NCI-H1436 treated with DMSO at 0.1 percent for 48 hours (cell line): Measurements from ENCODE around the gene KRTAP1-4.
"Not testable (repeated sequence)": the region's sequence is repeated elsewhere in the genome, so short reads cannot be mapped to it uniquely, and the experiment has no call there.

ENCODE experiments used
- DNase-seq: peaks from one replicate; lab custom pipeline; 2025; lab: John Stamatoyannopoulos, UW

Gene KRTAP1-4, protein sequence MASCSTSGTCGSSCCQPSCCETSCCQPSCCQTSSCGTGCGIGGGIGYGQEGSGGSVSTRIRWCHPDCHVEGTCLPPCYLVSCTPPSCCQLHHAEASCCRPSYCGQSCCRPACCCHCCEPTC

GRCh38 chr17:41029633-41030245 is at the start of gene KRTAP1-4:
TSS of gene KRTAP1-4 (minus strand) at chr17:41030195. CDS start at chr17:41030078, 117 bp downstream.
- no peak for DNase-seq

- DNase-seq = no peak
These were observed 46.8 kb upstream of the KRTAP1-4 start for GRCh38 chr17:41076788-41077187.

DNA sequence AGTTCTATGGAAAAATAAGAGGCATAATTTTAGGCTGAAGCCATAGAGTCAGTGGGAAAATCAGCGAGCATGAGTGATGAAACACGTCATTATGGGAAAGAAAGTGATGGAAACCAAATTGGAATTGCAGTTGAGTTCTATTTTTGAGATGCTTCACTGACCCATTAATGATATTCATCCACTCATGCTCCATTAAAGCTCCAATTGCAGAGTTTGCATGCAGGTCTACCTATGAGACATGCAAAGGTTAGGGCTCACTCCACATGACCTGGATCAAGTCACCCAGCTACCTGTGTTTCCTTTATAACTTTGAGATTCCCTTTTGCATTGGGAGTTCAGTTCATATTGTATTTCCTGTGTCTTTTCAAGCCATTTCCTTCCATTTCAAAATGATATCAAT is 43.7 kb upstream of the KRTAP1-4 start:
- DNase-seq = no peak

DNA sequence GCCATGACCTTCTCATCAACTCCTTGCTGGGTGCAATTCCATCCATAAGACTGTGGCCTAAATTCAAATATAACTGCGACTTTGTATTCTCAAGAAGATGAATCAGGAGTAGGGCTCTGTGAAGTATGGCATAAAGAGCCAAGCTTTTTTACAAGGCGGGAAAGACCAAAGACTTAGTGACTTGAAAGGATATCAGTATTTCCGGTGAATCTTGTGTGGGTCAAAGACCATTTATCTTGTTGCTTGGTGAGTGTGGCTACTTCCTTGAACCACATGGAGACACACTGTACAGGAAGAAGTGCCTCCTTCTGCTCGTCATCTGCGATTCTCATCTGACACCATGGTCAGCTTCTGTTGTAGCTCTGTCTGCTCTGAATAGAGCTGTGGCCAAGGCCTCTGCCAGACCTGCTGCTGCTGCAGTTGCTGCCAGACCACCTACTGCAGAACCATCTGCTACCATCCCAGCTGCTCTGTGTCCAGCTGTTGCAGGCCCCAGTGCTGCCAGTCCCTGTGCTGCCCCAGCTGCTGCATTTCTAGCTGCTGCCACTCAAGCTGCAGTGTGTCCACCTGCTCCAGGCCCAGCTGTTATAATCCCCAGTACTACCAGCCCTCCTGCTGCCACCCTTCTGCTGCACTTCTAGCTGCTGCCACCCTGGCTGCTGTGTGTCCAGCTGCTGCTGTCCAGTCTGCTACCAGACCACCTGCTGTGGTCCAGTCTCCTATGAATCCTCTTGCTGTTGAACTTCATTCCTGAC is 41.8 kb upstream of the KRTAP1-4 start:
- DNase-seq = no peak

DNA sequence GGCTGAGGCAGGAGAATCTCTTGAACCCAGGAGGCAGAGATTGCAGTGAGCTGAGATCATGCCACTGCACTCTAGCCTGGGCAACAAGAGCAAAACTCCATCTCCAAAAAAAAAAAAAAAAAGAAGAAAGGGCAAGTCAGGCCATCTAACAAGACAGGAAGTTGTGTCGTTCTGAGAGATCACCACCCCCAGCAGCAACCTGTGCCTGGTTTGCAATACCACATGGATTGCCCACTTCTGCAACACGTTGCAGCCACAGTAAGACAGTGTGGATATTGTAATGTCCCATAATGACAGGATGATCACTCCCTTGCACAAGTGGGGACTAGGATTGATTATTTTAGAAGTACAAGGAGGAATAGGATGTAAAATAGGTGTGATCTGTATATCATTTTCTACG is 39.0 kb upstream of the KRTAP1-4 start:
- DNase-seq = no peak

DNA sequence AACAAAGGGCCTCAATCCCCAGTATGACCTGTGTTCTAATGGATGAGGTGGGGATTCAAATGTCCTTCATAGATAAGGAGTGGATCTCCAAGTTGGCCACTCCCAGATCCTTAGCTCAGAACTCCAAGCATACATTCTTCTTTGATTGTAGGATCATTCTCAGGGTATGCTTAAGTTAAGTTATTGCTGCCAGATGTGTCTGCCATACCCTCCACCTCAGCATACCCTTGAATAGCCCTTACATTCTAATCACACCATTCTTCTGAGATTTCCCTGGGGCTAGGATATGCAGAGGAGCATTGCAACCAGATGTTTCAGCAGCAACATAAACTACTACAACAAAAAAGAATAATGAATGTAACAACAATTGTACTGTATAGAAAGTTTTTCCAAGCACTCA is 37.3 kb upstream of the KRTAP1-4 start:
- no peak for DNase-seq

- DNase-seq = no peak
These were observed 36.0 kb upstream of the KRTAP1-4 start, which contains the start of gene KRTAP2-4 for GRCh38 chr17:41065829-41066624. TSS of gene KRTAP2-4 (minus strand) at chr17:41065879. CDS start at chr17:41065845, 34 bp downstream.

DNA sequence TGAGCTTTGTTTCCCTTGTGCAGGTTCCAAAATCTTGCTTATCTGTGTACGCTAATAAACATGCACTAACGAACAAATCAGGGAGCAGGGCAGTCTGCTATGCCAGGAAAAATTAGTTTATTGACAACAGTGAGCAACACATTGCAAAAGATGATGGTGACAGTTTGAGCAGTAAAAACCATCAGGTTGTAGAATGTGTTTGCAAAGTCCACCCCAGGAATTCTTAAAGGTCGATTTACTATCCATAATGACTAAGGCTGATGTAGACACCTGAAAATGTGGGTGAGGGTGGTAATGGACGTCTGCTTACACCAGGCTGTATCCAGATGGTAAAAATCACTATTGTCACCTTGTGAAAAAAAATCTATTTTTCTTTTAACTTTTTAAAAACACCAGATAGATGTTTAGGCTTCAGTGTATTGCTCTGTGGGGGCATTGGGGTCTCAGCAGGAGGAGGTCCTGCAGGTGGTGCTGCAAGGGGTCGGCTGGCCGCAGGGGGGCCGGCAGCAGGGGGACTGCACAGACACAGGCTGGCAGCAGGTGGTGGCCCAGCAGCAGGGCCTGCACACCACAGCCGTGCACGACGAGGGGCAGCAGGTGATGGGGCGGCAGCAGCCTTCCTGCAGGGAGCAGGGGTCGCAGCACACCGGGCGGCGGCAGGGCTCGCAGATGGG is 35.2 kb upstream of the KRTAP1-4 start:
- not testable (repeated sequence) for DNase-seq

- no peak for DNase-seq
These were observed 34.3 kb upstream of the KRTAP1-4 start for GRCh38 chr17:41064301-41064700.

GRCh38 chr17:41063449-41063848 is 33.5 kb upstream of the KRTAP1-4 start:
- DNase-seq = no peak

DNA sequence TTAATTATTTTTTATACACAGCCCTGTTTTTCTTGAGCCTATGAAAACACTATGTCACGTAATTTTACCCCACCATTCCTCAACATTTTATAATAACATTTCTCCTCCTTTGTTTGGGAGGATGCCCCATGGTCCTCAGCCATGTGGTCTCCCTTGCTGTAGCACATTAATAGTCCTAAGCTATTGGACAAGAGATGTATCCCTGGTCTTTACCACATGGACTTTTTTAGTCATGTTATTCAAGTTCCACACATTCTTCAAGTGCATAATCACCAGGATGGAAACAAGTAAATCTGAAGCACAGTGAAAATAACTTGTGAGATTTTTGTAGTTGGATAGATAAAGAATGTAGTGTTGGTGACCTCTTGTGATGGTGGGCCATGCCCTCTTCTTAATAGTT is 32.0 kb upstream of the KRTAP1-4 start:
- no peak for DNase-seq

- DNase-seq = no peak
These were observed 30.1 kb upstream of the KRTAP1-4 start, which contains the start of gene KRTAP2-3 for GRCh38 chr17:41060052-41060604. TSS of gene KRTAP2-3 (minus strand) at chr17:41060114. CDS start at chr17:41060050, 64 bp downstream.

DNA sequence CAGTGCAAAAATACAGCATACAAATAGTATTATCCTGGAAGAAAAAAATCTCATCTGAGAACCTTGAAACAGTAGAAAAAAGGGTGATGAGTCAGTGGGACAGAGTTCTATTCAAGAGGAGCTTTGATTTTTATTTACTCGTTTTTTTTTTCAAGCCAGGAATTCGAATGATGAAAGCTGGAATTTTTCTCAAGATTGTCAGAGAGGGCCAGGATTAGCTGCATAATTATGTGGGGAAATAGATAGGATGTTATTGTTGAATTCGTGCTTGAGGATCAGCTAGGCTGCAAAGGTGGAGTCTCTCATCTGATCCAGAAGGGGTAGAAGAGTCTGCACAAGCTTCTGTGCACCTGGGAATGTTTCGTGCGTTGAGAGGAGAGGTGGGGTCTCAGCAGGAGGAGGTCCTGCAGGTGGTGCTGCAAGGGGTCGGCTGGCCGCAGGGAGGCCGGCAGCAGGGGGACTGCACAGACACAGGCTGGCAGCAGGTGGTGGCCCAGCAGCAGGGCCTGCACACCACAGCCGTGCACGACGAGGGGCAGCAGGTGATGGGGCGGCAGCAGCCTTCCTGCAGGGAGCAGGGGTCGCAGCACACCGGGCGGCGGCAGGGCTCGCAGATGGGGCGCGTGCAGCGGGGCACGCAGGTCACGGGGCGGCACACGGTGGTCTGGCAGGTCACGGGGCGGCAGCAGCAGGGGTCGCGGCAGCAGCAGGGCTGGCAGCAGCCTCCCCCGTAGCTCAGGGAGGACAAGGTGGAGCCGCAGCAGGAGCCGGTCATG is 29.5 kb upstream of the KRTAP1-4 start:
- DNase-seq = not testable (repeated sequence)

GRCh38 chr17:41058741-41059140 is 28.7 kb upstream of the KRTAP1-4 start:
- DNase-seq = no peak

- DNase-seq = no peak
These were observed 27.6 kb upstream of the KRTAP1-4 start for GRCh38 chr17:41057547-41057946.

DNA sequence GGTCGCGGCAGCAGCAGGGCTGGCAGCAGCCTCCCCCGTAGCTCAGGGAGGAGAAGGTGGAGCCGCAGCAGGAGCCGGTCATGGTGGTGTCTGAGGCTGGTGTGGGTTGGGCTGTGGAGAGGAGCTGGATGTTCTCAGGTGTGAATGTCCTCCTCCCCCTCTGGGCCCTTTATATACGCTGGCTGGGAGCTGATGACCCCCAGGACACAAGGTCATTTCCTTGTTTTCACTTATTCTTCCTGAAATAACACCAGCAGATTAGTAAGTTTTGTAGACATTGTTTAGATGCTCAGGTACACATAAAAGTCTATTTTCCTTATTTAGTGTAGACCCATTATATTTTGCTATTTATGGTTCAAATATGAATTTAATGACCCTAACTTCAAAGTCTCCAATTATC is 25.1 kb upstream of the KRTAP1-4 start, which contains the start of gene KRTAP2-2:
TSS of gene KRTAP2-2 (minus strand) at position 101 of the 400 bp plus-strand sequence. CDS start at position 82, 19 bp downstream.
- DNase-seq = not testable (repeated sequence)

DNA sequence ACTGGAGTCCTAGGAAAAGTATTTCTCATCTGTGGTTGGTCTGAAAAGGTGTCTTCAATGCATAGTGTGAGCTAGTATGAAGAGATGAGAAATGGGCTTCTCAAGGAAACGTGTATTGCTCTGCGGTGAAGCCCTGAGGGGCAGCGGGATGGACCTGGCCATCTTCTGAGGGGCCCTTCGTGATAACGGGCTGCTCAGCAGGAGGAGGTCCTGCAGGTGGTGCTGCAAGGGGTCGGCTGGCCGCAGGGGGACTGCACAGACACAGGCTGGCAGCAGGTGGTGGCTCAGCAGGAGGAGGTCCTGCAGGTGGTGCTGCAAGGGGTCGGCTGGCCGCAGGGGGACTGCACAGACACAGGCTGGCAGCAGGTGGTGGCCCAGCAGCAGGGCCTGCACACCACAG is 24.6 kb upstream of the KRTAP1-4 start:
- not testable (repeated sequence) for DNase-seq

DNA sequence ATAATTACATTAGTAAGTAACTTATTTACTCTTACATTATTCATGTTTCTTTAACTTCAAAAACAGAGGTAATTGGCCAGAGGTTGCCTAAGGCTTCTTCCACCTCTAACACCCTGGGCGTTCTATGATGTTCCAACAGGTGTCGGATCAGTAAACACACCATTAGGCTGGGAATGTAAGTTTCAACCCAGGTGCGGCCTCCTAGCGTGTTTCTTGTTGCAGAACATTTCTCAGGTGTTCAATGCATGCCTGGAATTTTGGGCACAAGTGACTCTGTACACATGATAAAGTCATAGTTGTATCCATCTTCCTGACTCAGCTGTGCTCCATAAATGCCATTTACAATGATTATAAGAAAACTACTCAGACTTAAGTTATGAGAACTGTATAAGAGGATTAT is 24.0 kb upstream of the KRTAP1-4 start:
- DNase-seq = no peak

DNA sequence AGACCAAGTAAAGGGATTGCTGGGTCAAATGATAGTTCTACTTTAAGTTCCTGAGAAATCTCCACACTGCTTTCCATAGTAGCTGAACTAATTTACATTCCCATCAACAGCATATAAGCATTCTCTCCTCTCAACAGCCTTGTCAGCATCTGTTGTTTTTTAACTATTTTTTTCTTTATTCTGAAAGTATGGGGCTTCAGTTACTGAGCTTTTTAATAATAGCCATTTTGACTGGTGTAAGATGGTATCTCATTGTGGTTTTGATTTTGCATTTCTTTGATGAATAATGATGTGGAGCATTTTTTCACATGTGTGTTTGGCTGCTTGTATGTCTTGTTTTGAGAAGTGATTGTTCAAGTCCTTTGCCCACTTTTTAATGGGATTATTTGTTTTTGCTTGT is 22.6 kb upstream of the KRTAP1-4 start:
- no peak for DNase-seq

GRCh38 chr17:41049110-41049509 is 19.1 kb upstream of the KRTAP1-4 start:
- no peak for DNase-seq
